GM12864 (cell line): ENCODE measurements around the gene GUCA2B.

ENCODE experiments used
- DNase-seq: peaks from one replicate; pipeline ENCODE4 v3.0.0-alpha.2; 2011; ENCODE audit warnings: low read depth
- H3K4me3 ChIP-seq: 2 replicates; pipeline ENCODE4 v1.5.1; 2011; ENCODE audit warnings: mild to moderate bottlenecking, low read depth, low read length, control low read depth
- TF ChIP-seq, protein P1 (sequence below): IDR thresholded peaks from 2 replicates; pipeline ENCODE4 v1.5.1; 2011; ENCODE audit warnings: low read depth, mild to moderate bottlenecking, moderate library complexity, low read length, control low read depth, inconsistent platforms; ENCODE audit errors: missing control alignments

GUCA2B gene

DNA sequence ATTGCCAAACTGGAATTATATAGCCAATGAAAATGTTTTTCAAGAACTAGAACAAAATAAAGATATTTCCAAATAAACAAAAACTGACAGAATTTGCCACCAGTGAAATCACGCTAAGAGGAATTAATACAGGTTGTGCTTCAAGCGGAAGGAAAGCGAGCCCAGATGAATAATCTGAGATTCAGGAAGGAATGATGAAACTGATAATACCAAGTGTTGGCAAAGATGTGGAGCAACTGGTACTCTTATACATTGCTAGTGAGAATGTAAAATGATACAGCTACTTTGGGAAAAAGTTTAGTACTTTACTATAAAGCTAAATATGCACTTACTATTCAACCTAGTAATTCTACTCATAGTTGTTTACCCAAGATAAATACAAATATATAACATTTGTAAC lies 30.8 kb upstream of the GUCA2B start:
- TF ChIP-seq, protein P1, sequence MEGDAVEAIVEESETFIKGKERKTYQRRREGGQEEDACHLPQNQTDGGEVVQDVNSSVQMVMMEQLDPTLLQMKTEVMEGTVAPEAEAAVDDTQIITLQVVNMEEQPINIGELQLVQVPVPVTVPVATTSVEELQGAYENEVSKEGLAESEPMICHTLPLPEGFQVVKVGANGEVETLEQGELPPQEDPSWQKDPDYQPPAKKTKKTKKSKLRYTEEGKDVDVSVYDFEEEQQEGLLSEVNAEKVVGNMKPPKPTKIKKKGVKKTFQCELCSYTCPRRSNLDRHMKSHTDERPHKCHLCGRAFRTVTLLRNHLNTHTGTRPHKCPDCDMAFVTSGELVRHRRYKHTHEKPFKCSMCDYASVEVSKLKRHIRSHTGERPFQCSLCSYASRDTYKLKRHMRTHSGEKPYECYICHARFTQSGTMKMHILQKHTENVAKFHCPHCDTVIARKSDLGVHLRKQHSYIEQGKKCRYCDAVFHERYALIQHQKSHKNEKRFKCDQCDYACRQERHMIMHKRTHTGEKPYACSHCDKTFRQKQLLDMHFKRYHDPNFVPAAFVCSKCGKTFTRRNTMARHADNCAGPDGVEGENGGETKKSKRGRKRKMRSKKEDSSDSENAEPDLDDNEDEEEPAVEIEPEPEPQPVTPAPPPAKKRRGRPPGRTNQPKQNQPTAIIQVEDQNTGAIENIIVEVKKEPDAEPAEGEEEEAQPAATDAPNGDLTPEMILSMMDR, result no peak
- no peak for DNase-seq
- no peak overlapping the region for H3K4me3 ChIP-seq

DNA sequence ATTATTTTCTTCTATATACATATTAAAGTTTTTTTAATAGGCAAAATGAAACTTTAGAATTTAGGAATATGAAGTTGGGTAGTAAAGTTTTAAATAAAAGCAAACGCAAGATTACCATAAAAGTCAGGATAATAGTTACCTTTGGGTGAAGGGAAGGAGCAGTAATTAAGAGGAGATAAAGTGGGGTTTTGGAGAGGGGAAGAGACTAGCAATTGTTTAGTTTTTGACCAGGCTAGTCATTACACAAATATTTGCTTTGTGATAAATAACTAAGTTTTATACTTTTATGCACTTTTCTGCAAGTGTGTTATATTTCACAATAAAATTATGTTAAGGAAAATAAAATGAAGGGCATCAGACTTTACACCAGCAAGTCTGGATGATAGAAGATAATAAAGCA lies 27.7 kb upstream of the GUCA2B start:
- H3K4me3 ChIP-seq, result no peak overlapping the region
- no peak for DNase-seq
- TF ChIP-seq, protein P1, result no peak

DNA sequence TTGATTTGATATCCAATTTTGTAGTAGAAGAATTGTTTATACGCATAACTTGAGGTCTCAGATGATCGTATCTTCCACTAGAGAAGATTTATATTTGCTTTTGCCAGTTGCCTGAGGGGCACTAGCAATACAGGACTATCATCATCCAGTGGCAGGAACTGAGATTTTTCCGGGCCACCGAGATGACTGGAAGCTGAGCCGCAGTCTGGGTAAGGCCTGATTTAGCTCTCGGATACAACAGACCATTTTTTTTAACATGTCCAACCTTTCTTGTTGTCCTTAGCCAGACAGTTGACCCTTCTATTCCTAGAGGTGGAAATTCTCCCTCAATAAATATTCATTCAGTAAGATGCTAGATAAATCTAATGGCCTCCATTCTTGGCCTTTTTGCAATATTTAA lies 25.4 kb upstream of the GUCA2B start:
- H3K4me3 ChIP-seq, result no peak overlapping the region
- no peak for DNase-seq
- TF ChIP-seq, protein P1, result no peak

DNA sequence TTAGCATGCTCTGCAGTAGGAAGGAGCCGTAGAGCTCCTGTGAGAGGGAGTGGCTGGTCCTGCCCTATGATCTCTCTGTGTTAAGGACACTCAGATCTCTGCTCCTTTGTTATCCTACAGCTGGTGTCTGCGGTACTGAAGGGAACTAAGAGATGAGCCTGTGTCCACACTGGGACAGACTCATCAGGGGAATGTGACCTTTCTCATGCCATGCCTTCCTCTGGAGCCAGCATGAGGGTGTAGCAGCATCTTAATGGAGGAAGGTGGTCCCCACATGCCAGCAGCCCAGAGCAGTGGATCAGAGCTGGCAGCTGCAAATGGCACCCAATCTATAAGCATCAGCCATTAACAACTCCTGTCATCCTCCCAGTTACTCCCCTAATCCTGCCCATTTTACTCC lies 24.7 kb upstream of the GUCA2B start:
- TF ChIP-seq, protein P1, result no peak
- DNase-seq, result no peak
- no peak overlapping the region for H3K4me3 ChIP-seq

- no peak for DNase-seq
- TF ChIP-seq, protein P1, result no peak
- no peak overlapping the region for H3K4me3 ChIP-seq
These were observed 24.2 kb upstream of the GUCA2B start for GRCh38 chr1:42128964-42129363.

DNA sequence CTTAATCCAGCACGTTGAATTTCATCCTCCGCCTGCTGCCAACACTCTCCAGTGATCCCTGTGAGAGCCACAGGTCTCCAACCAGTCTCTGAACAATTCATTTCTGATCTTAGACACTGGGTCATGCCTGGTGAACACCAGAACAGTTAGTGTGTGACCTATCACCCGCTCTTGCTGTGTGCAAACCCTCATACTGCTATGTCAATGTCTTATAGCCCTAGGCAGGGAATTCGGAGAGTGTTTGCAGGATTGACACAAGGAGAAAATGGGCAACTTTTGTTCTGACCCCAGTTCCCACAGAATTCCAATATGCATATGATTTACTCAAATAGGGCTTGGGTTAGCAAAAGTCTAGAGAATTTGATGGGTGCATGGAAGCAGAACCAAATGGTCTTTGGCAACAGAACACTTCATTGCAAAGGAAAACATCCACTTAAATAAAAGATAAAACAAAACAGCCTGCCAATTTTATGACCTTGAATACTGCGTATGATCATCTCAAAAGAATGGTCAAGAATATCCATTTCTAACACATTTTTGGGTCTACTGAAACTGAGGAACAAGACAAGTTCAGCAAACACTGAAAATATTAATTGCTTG lies 23.0 kb upstream of the GUCA2B start:
- TF ChIP-seq, protein P1, result no peak
- H3K4me3 ChIP-seq, result no peak overlapping the region
- no peak for DNase-seq

- no peak overlapping the region for H3K4me3 ChIP-seq
- TF ChIP-seq, protein P1, result no peak
- no peak for DNase-seq
These were observed 19.8 kb upstream of the GUCA2B start for GRCh38 chr1:42133390-42133789.
